ENCODE data around the gene OSBPL8. TPM values are rescaled to one million over a fixed set of nuclear protein-coding genes. Genes with fewer than 3 reads are reported as not detected.

Gene OSBPL8
- total and polyA plus RNA-seq, 4 donors, result 8.6 to 114 (median 53.3) TPM

- no peak overlapping the region for H3K9ac ChIP-seq (ENCODE audit: insufficient read depth in 1 of 2, low read length in 2 of 2)
- no peaks in the 10 kb centered on the region for H3K27me3 ChIP-seq (ENCODE audit: control insufficient read depth in 3 of 3, insufficient read depth in 3 of 3, low read length in 2 of 3)
- no peaks in the 10 kb centered on the region for H3K4me1 ChIP-seq (ENCODE audit: control insufficient read depth in 5 of 5, insufficient read depth in 5 of 5, low read length in 5 of 5)
- H3K27ac ChIP-seq (ENCODE audit: low read depth in 1 of 2, low read length in 1 of 2), result no peak overlapping the region
- no peaks in the 10 kb centered on the region for H3K9me3 ChIP-seq (ENCODE audit: control insufficient read depth in 4 of 4, insufficient read depth in 3 of 4, low read length in 3 of 4)
- no peak for ATAC-seq (ENCODE audit: insufficient read depth, low FRiP score)
- no peak for DNase-seq
- 100% methylated on average over 1 of the region's 1 CpG for WGBS, 2 donors
- H3K4me3 ChIP-seq, result no peak overlapping the region
- no peaks in the 10 kb centered on the region for H3K36me3 ChIP-seq (ENCODE audit: control insufficient read depth in 4 of 4, insufficient read depth in 4 of 4, low read length in 4 of 4)
- no peak for TF ChIP-seq CTCF (IDR thresholded peaks at IDR 0.05; ENCODE audit: control extremely low read depth, extremely low read depth)
Measured at GRCh38 chr12:76573840-76574373, 14.3 kb upstream of the OSBPL8 start.

- no peak for DNase-seq
- no peaks in the 10 kb centered on the region for H3K27me3 ChIP-seq (ENCODE audit: control insufficient read depth in 3 of 3, insufficient read depth in 3 of 3, low read length in 2 of 3)
- H3K4me1 ChIP-seq (ENCODE audit: control insufficient read depth in 5 of 5, insufficient read depth in 5 of 5, low read length in 5 of 5), result no peaks in the 10 kb centered on the region
- no peak overlapping the region for H3K9ac ChIP-seq (ENCODE audit: insufficient read depth in 1 of 2, low read length in 2 of 2)
- WGBS, 2 donors, result 88 to 95% methylated on average over 3 of the region's 3 CpGs
- no peak for TF ChIP-seq CTCF (IDR thresholded peaks at IDR 0.05; ENCODE audit: control extremely low read depth, extremely low read depth)
- no peak overlapping the region for H3K4me3 ChIP-seq
- no peak for ATAC-seq (ENCODE audit: insufficient read depth, low FRiP score)
- H3K9me3 ChIP-seq (ENCODE audit: control insufficient read depth in 4 of 4, insufficient read depth in 3 of 4, low read length in 3 of 4), result no peaks in the 10 kb centered on the region
- no peak overlapping the region for H3K27ac ChIP-seq (ENCODE audit: low read depth in 1 of 2, low read length in 1 of 2)
- no peaks in the 10 kb centered on the region for H3K36me3 ChIP-seq (ENCODE audit: control insufficient read depth in 4 of 4, insufficient read depth in 4 of 4, low read length in 4 of 4)
Measured at GRCh38 chr12:76571256-76571655, 11.7 kb upstream of the OSBPL8 start.

- Histone ChIP-seq H3K36me3 (ENCODE audit: control insufficient read depth in 4 of 4, insufficient read depth in 4 of 4, low read length in 4 of 4) (no peaks in the 10 kb centered on the region), H3K9me3 (ENCODE audit: control insufficient read depth in 4 of 4, insufficient read depth in 3 of 4, low read length in 3 of 4) (no peaks in the 10 kb centered on the region), H3K27ac (ENCODE audit: low read depth in 1 of 2, low read length in 1 of 2) (no peak overlapping the region), H3K4me3 (no peak overlapping the region), H3K27me3 (ENCODE audit: control insufficient read depth in 3 of 3, insufficient read depth in 3 of 3, low read length in 2 of 3) (no peaks in the 10 kb centered on the region), H3K9ac (ENCODE audit: insufficient read depth in 1 of 2, low read length in 2 of 2) (no peak overlapping the region), H3K4me1 (ENCODE audit: control insufficient read depth in 5 of 5, insufficient read depth in 5 of 5, low read length in 5 of 5) (no peaks in the 10 kb centered on the region)
- ATAC-seq (ENCODE audit: insufficient read depth, low FRiP score), result no peak
- WGBS, 2 donors, result 47 to 61% methylated on average over 4 of the region's 4 CpGs
- no peak for DNase-seq
- no peak for TF ChIP-seq CTCF (IDR thresholded peaks at IDR 0.05; ENCODE audit: control extremely low read depth, extremely low read depth)
Measured at GRCh38 chr12:76569685-76570604, 10.4 kb upstream of the OSBPL8 start.
